Peyer's patch (tissue), 4 donors: ENCODE data around the gene RGL2. TPM values are rescaled to one million over a fixed set of nuclear protein-coding genes. Genes with fewer than 3 reads are reported as not detected.
"Not testable (repeated sequence)": the region's sequence is repeated elsewhere in the genome, so short reads cannot be mapped to it uniquely, and the experiment has no call there.

Experiments used
- DNase-seq, 3 donors: peaks; one replicate each; pipeline ENCODE4 v3.0.0-alpha.2; 2017 to 2019
- H3K27ac ChIP-seq, 4 donors: fragments of 200-600 bp; sonication (generic); one replicate each; pipeline ENCODE4 v1.5.1; 2016 to 2019
- H3K27me3 ChIP-seq, 2 donors: fragments of 200-600 bp; sonication (generic); one replicate each; pipeline ENCODE4 v1.5.1; 2019
- H3K36me3 ChIP-seq, 3 donors: fragments of 200-600 bp; sonication (generic); one replicate each; pipeline ENCODE4 v1.5.1; 2016 to 2019
- H3K4me1 ChIP-seq, 4 donors: fragments of 200-600 bp; sonication (generic); one replicate each; pipeline ENCODE4 v1.5.1; 2016 to 2019
- H3K4me3 ChIP-seq, 4 donors: fragments of 200-600 bp; sonication (generic); 1 replicate in 3 of 4; 2 replicates in 1 of 4; pipeline ENCODE4 v1.5.1; 2016 to 2019; ENCODE audit warnings: mild to moderate bottlenecking in 1 of 4
- H3K9me3 ChIP-seq, 4 donors: fragments of 200-600 bp; sonication (generic); one replicate each; pipeline ENCODE4 v1.5.1; 2016 to 2019; ENCODE audit warnings: mild to moderate bottlenecking in 1 of 4
- CTCF ChIP-seq, 6 experiments: fragments of 450-650 bp in 4 of 6; fragments of 200-600 bp in 2 of 6; sonication (generic) in 1 of 6; IDR thresholded peaks; one replicate each; pipeline ENCODE4 v1.5.1; 2017 to 2019; ENCODE audit warnings: antibody characterized with exemption in 6 of 6, mild to moderate bottlenecking in 3 of 6, moderate library complexity in 1 of 6
- POLR2A ChIP-seq, 2 donors: fragments of 450-650 bp; IDR thresholded peaks; one replicate each; pipeline ENCODE4 v1.5.1; 2017; ENCODE audit warnings: antibody characterized with exemption in 2 of 2, mild to moderate bottlenecking in 2 of 2, moderate library complexity in 2 of 2
- total RNA-seq, 4 donors: library from RNA; depleted of rRNA; stranded (reverse); fragments of >200 nt; gene quantifications; one replicate each; pipeline ENCODE4 v1.1.0, GENCODE V29; 2016

RGL2 gene
- 10 to 100 TPM; 15.4 to 89.1 (median 39.4) TPM for total RNA-seq

GRCh38 chr6:33298773-33299236, at the start of gene RGL2:
RGL2 (minus strand) TSS chr6:33298942; CDS start chr6:33298610, 332 bp downstream.
- Histone ChIP-seq H3K27ac (peak within 1 kb of the TSS; percentile 93 to 96 (median 95)), H3K4me3 (peak within 1 kb of the TSS; percentile 69 to 89 (median 80)), H3K9me3 (no peaks in the 10 kb centered on the region), H3K4me1 (peaks cover 0 to 22% (median 6%) of the 10 kb centered on the region in 4 donors), H3K27me3 (no peaks in the 10 kb centered on the region), H3K36me3 (peaks cover 0 to 35% (median 0%) of the 10 kb centered on the region in 3 donors)
- TF ChIP-seq POLR2A (IDR thresholded peaks at IDR 0.05) (no peak), CTCF (IDR thresholded peaks at IDR 0.05) (no peak)
- DNase-seq, result peak; percentile 83 to 93 (median 88)

GRCh38 chr6:33347816-33348215, 49.1 kb upstream of the RGL2 start:
- Histone ChIP-seq H3K9me3 (no peaks in the 10 kb centered on the region), H3K4me1 (peaks cover 0 to 10% (median 2%) of the 10 kb centered on the region in 4 donors), H3K4me3 (no peak overlapping the region), H3K27ac (no peak overlapping the region), H3K27me3 (no peaks in the 10 kb centered on the region), H3K36me3 (no peaks in the 10 kb centered on the region)
- TF ChIP-seq POLR2A (IDR thresholded peaks at IDR 0.05) (no peak), CTCF (IDR thresholded peaks at IDR 0.05) (no peak)
- DNase-seq, result no peak

- not testable (repeated sequence) for H3K4me1 ChIP-seq, H3K27ac ChIP-seq, DNase-seq, H3K27me3 ChIP-seq, H3K9me3 ChIP-seq, H3K4me3 ChIP-seq, H3K36me3 ChIP-seq
Measured at GRCh38 chr6:33346972-33347371, 48.2 kb upstream of the RGL2 start.

- peak overlapping the region; percentile 63 to 83 (median 74) for H3K27ac ChIP-seq
- H3K9me3 ChIP-seq, result no peaks in the 10 kb centered on the region
- H3K4me3 ChIP-seq, result peak overlapping the region in 2 of 4 donors; percentile 5 to 19
- no peaks in the 10 kb centered on the region for H3K36me3 ChIP-seq
- peaks cover 0 to 10% (median 2%) of the 10 kb centered on the region in 4 donors for H3K4me1 ChIP-seq
- peak; percentile 56 to 91 (median 79) for DNase-seq
- H3K27me3 ChIP-seq, result no peaks in the 10 kb centered on the region
- TF ChIP-seq CTCF (IDR thresholded peaks at IDR 0.05) (peak; percentile 60 to 79 (median 68)), POLR2A (IDR thresholded peaks at IDR 0.05) (no peak)
Measured at GRCh38 chr6:33344701-33345697, 46.3 kb upstream of the RGL2 start.

- peak in 2 of 3 donors; percentile 76 to 81 for DNase-seq
- Histone ChIP-seq H3K27ac (peak overlapping the region; percentile 69 to 84 (median 78)), H3K4me1 (peaks cover 0 to 10% (median 2%) of the 10 kb centered on the region in 4 donors), H3K36me3 (no peaks in the 10 kb centered on the region), H3K27me3 (no peaks in the 10 kb centered on the region), H3K9me3 (no peaks in the 10 kb centered on the region), H3K4me3 (peak overlapping the region in 1 of 4 donors; percentile 10)
- TF ChIP-seq CTCF (IDR thresholded peaks at IDR 0.05) (no peak), POLR2A (IDR thresholded peaks at IDR 0.05) (no peak)
Measured at GRCh38 chr6:33343953-33344611, 45.3 kb upstream of the RGL2 start.

- H3K27ac ChIP-seq, result peak overlapping the region; percentile 69 to 84 (median 78)
- not testable (repeated sequence) for H3K27me3 ChIP-seq, H3K4me3 ChIP-seq, H3K4me1 ChIP-seq, H3K36me3 ChIP-seq, H3K9me3 ChIP-seq, DNase-seq
Measured at GRCh38 chr6:33343606-33343952, 44.8 kb upstream of the RGL2 start.
